Amniotic epithelial cell (primary cell): ENCODE data around the gene ZDHHC9.

Experiments used
- DNase-seq: peaks from one replicate; pipeline ENCODE4 v3.0.0-alpha.2; 2010; ENCODE audit warnings: low read depth

The ZDHHC9 gene

DNA sequence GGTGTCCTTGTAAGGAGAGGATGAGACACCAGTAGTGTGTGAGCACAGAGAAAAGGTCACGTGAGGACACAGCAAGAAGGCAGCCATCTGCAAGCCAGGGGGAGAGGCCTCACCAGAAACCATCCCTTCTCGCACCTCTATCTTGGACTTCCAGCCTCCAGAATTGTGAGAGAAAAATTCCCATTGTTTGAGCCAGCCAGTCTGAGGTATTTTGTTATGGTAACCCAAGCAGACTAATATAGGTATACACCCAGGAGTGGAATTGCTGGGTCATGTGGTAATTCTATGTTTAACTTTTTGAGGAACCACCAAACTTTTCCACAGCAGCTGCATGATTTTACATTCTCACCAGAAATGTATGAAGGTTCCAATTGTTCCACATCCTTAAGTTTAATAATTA, 25.6 kb downstream of the ZDHHC9 start:
- DNase-seq: no peak

DNA sequence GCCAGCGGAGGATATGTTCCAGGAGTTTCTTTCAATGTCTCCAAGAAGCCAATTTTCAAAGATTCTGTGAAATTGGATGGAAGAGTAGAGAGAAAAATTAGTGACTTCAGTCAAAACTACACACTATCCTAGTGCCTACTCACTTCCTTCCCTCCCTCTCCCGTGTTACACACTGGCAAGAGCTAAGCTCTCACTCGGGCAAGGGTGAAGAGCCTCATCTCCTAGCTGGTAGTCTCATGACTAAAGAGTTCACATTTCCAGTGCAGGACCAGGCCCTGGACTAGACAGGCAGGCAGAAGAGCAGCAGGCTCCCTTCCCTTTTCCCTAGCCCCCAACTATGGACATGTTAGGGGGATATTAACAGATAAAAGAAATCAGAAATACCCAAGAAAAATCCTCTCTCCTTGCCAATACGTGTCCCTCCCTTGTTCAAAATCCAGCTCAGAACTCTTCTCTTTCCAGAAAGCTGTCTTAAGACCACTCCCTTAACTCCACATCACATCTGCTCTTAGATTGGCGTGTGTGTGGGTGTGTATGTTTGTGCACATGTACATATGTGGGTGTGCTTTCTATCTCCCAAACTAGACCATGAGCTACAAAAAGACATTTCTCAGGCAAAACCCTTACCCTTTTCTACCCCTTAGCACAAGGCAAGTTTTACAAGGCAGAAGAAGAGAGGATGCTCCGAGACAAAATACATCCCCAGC, 29.9 kb downstream of the ZDHHC9 start:
- DNase-seq: no peak

DNA sequence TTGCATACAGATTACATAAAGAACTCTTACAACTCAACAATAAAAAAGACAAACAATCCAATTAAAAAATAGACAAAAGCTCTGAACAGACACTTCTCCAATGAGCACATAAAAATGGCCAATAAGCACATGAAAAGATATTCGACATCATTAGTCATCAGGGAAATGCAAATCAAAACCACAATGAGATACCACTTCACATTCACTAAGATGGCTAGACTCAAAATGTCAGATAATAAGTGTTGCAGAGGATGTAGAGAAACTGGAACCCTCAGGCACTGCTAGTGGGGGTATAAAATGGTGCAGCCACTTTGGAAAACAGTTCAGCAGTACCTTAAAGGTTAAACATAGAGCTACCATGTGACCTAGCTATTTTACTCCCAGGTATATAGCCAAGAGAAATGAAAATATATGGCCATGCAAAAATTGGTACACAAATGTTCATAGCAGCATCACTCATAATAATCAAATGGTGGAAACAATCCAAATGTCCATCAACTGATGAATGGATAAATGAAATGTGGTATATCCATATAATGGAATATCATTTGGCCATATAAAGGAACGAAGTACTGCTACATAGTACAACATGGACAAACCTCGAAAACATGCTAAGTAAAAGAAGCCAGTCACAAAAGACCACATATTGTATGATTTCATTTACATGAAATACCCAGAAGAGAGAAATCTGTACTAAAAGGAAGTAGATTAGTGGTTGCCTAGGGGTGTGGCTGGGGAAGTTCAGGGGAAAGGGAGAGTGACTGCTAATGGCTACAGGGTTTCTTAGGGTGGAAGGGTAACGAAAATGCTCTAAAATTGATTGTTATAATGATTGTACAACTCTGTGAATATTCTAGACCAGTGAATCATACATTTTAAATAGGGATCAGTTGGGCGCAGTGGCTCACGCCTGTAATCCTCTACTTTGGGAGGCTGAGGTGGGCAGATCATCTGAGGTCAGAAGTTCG, 34.6 kb downstream of the ZDHHC9 start:
- DNase-seq: peak; percentile 62

DNA sequence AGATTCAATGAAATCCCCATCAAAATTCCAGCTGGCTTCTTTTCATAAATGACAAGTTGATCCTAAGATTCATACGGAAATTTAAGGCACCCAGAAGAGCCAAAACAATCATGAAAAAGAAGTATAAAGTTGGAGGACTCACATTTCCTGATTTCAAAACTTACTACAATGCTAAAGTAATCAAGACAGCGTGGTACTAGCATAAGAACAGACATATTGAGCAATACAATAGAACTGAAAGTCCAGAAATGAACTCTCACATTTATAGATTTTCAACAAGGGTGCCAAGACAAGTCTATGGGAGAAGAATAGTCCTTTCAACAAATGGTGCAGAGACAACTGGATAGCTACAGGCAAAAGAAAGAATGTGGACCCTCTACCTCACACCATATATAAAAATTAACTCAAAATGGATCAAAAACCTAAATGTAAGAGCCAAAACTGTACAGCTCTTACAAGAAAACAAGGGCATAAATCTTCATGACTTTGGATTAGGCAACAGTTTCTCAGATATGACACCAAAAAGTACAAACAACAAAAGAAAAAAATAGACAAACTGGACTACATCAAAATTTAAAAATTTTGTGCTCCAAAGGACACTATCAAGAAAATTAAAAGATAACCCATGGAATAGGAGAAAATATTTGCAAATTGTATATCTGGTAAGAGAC, 35.4 kb downstream of the ZDHHC9 start:
- DNase-seq: peak; percentile 68

DNA sequence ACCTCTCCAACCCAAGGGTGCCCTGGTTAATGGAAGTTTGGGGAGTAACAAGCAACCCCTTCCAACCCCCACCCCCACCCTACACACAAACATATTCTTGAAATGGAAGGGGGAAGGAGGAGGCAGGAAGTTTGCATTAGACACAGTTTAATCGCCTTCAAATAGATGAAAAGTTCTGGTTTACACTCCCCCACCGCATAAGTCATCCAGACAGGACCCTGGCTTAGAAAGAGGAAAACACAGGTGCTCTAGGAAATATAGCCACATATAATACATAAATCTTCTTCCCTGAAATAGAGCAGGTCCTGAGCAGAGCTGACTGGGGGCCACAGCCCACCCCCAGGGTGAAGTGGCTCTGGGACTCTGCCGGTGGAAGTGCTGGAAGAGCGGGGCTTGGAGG, 38.9 kb downstream of the ZDHHC9 start:
- no peak for DNase-seq

DNA sequence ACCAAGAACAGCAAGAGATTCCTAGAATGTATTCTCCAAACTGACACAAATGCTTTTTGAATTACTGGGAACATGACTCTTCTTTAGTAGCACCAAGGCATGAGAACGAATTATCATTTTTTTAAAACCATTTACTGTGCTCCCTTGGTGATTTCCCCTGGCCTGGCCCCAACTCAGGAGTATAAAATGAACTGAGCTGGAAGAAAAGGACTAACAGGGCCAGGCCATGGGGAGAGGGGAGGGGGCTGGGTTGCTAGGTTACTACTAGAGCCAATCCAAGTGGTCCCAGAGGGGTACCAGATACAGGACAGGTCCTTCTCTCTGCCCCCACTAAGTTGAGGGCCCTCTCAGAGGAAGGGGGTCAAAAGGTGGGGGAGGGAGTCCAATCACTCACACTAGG, 40.8 kb downstream of the ZDHHC9 start:
- DNase-seq: no peak

DNA sequence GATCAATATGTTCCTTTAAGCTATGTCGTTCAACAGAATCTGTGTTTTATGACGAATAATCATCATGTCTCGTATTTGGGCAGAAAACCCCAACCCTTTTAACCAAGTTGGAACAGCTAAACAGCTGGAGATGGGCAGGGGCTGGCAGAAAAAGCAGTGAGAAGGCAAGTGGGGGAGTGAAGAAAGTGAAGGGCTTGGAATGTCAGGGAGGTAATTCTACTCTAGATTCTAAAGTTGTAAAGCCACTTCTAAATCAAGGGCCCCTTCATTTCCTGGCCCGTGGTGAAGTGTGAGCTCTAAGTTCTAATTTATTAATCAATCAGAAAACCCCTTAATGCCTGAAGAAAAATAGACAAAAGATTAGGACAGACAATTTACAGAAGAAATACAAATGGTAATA, 43.5 kb downstream of the ZDHHC9 start:
- no peak for DNase-seq

DNA sequence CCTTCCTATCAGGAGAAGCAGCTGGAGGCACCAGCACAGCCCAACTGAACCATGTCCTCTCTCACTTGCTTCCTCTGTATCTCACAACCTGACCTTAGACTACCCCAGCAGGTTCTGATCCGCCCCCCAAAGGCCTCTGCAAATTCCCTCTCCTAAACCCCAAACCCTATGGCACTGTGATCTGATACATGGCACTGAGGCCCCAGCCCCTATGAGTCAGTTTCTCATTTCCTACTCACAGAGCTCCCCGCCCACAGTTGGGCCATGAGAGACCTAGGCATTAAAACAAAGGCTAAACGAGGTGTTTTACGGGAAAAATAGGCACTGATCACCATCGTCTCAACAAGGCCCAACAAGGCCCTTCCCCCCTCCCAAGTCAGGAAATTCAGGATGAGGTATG, 44.8 kb downstream of the ZDHHC9 start:
- no peak for DNase-seq

DNA sequence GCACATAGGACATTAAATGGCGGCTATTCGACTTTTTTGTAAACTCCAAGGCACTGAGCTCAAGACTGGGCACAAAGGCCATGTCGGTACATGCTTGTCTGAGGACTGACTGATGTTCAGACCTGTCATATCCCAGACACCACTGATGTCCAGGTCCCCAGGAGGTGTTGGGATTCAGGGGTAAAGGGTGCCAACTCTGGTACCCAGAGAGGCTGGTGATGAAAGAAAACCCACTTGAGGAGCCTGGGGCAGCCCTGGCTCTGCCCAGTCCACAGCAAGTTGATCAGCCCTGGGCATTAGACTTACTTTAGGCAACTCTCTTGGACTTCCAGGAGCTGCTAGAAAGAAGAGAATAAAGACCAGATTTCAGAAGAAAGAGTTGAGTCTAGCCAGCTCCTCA, 45.2 kb downstream of the ZDHHC9 start:
- no peak for DNase-seq

DNA sequence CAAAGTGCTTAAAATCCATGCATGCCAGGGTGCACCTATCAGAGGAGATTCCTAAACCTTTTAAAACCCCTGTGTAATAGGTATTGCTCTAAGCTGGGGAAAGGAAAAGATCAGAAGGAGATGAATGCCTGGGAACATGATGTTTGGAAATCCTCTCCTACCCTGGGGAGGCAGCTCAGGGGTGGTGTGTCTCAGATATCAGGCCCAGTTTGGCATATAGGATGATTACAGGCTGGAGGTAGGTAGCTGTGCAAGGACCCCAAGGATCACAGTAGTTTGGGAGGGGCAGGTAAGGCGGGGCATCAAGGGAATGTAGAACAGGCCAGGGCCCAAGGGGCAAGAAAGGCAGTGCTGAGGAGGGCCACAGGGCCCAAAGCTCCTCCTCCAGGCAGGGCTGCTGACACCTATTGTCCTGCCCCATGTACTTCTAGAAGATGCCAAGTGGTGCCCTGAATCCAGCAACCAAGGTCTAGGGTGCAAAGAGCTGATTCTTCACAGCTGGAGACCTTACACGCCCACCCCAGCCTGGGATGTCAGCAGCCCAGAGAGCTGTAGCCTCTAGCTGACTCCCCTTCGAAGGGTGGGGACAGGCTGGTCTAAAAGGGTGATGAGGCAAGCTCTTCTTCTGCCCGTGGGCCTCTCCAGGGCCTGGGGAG, 46.3 kb downstream of the ZDHHC9 start:
- DNase-seq: no peak

DNA sequence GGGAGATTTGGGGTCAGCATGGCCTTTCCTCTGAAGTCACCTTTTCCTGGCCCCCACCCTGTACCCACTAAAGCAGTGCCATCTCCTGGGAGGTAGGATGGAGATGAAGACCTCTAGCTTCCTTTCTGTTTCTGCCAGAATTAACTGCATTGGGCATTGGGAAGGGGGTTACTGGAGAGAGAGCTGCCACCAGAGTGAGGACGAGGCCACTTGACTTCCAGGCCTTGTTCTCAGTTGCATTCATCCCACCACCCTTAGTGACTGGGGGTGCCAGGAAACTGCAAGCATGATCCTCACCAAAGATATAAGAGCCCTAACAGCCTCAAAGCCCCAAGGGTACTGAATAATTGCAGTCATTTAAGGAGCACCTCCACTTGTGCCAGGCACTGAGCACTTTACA, 48.1 kb downstream of the ZDHHC9 start:
- no peak for DNase-seq

DNA sequence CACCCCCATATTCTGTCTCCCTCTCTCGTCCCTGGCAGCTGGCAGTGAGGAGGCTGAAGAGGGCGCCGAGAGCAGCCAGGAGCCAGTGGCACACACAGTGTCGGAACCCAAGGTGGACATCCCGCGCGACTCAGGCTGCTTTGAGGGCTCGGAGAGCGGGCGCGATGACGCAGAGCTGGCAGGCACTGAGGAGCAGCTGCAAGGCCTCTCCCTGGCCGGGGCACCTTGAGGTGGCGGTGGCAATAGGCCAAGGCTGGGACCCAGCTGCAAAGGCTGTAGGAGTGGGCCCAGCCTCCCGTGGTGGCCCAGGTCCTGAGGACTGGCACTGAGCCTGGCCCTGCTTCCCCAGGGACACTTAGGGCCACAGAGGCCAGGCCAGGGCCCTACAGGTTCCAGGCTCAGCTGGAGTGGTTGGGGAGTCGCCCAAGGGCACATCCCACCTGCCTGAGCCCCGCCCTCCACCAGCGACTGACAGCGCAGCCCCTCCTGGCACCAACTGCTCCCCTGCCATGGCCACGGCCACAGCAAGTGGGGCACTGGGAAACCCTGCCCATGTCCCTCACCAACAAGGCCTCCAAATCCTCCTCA, 50.0 kb downstream of the ZDHHC9 start:
- DNase-seq: no peak

DNA sequence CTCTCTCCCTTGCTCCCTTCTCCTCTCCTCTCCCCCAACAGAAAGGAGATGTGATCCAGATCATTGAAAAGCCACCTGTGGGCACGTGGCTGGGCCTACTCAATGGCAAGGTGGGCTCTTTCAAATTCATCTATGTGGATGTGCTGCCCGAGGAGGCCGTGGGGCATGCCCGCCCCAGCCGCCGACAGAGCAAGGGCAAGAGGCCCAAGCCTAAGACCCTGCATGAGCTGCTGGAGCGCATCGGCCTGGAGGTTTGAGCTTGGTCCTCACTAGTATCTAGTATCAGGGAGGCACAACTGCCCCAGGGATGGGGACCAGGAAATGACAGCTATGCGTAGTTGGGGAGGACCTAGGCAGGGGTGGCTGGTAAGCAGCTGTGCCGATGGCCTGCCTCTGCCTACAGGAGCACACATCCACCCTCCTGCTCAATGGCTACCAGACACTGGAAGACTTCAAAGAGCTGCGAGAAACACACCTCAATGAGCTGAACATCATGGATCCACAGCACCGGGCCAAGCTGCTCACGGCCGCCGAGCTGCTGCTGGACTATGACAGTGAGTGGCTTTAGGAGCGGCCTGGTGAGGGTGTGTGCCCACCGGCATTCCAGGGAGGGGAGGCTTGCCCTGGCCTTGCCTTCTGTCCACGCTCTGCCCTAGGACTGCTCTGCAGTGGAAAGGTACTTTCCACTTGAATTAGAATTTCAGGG, 50.9 kb downstream of the ZDHHC9 start:
- DNase-seq: no peak

DNA sequence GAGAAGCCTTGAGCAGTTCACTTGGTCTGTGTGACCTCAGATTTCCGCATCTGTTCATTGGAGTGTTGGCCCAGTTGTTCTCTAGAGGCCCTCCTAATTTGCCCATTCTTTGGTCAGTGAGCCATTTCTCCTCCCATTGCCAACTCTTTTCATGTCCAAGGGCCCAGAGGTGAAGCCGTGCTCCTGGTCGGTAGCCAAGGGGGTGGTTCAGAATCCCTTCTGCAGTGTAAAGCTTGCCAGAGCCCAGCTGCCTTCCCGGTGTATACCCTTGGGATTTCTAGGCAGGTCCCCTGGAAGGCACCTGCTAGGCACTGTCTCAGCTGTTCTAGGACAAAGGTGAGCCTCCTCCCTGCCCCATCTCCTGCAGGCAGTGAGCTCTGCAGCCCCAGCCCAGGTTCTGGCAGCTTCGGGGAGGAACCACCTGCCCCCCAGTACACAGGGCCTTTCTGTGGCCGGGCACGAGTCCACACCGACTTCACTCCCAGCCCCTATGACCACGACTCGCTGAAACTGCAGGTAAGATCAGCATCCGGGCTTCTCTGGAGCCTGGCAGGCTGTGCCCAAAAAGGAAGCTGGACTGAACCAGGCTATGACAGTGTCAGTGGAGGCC, 51.6 kb downstream of the ZDHHC9 start:
- no peak for DNase-seq

DNA sequence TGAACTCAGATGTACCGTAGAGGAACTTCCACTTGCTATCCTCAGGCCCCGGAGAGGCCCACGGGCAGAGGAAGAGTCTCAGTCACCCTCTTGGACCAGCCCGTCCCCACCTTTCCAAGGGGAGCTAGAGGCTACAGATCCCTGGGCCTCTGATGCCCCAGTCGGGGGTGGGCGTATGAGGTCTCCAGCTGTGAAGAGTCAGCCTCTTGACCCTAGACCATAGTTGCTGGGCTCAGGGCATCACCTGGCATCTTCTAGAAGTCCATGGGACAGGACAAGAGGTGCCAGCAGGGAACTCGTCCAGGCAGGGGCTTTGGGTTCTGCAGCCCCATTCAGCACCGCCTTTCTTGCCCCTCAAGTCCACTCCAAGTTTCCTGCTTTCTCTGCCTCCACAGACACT, 52.4 kb downstream of the ZDHHC9 start:
- DNase-seq: no peak

DNA sequence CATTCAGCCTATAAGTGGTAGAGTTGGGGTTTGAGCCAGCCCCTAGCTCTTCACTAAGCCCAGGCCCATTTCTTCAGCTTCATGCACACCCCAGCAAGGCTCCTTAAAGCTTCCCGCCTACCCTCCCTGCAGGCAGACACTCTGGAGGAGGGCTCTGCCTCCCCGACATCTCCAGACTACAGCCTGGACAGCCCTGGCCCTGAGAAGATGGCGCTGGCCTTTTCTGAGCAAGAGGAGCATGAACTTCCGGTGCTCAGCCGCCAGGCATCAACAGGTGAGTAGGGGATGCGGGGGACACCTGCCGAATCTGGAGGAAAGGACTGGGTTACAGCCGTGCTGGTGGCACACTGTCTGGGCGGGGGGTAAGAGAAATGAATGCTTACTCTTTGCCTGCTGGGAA, 52.9 kb downstream of the ZDHHC9 start:
- no peak for DNase-seq

DNA sequence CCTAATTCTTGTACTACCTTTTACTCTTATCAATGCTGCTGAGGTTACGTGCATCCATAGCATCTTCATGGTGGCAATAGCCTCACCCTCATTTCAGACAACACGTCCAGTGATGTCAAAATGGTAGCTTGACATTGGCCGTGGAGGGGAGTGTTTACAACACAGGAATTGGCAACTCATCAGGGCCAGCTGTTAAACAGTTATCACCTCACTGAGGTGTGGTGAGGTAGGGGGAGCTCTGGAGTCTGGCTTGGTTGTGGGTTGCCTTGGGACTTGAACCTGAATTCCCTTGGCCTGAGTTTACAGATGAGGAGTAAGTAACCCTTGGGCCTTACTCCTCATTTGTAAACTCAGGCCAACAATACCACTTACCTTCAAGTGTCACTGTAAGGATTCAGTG, 53.5 kb downstream of the ZDHHC9 start:
- DNase-seq: no peak

DNA sequence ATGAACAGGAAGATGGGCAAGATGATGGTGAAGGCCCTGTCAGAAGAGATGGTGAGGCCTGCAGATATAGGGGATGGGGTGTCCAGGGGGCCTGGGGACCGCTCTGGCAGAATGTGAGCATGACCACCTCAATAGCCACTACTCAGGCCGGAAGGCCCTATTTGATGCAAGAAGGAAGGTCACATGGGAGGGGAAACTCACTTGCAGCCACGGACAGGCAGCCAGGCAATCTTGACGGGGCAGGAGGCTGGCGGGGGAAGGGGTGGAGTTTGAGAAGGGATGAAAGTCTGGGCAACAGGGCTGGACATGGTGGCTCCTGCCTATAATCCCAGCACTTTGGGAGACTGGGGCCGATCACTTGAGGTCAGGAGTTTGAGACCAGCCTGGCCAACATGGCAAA, 55.2 kb downstream of the ZDHHC9 start:
- DNase-seq: no peak

DNA sequence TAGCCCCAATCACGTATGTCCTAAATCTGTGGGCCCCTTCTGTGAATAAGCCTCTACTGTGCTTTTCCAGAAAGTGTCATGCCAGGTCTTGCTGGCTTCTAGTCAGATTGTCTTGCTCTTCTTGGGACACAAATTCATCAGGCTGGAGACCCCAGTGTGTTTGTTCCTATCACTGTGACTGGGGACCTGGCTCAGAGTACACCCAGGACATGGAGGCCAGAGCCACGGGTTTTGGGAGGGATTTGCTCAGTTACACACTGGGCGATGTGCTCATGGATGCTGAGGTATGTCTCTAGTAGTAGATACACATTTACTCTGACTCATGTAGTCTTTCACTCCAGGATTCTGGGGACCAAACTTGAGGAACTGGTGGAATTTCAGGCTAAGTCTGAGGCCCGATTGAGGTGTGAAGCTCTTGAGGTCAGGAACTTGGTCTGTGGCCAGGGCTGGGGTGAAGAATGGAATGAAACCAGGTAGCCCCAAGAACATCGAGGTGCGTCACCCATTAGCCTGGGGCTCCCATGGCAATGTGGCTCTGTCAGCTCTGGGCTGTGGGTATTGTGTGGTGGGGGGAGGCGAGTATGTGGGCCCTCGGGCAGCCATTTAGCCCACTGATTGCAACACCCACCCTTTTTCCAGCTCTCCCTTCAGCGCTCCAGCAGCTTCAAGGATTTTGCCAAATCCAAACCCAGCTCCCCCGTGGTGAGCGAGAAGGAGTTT, 56.2 kb downstream of the ZDHHC9 start:
- no peak for DNase-seq

DNA sequence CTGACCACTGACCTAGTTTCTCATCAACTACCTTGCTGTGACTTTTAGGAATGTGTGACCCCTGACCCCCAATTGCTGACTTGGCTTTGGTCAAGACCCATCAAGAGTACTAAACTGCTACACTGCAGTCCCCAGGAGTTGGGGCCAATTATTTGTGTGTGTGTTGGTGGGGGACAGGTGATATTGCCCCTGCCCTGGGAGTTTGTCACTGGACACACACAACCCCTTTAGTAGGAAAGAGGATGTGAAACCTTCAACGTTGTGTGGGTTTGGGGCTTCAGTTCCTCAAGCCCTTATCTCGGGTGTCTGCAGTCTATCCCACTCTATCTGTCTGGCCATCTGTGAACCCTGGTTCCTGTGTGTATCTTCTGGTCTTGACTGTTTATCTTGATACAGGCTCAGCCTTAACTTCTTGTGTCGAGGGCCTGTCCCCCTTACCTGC, 57.5 kb downstream of the ZDHHC9 start:
- no peak for DNase-seq
